Lower leg skin (tissue), 3 donors: Measurements from ENCODE around the gene AHNAK2.

Source experiments
- POLR2A ChIP-seq, 2 donors: fragments of 450-650 bp; IDR thresholded peaks; one replicate each; pipeline ENCODE4 v1.6.1; 2016 to 2017; ENCODE audit warnings: antibody characterized with exemption in 2 of 2, mild to moderate bottlenecking in 1 of 2, moderate library complexity in 1 of 2
- TF ChIP-seq, protein P1 (sequence below), 3 donors: fragments of 450-650 bp; IDR thresholded peaks; one replicate each; pipeline ENCODE4 v1.5.1; 2016; ENCODE audit warnings: antibody characterized with exemption in 3 of 3, mild to moderate bottlenecking in 3 of 3, moderate library complexity in 2 of 3

DNA sequence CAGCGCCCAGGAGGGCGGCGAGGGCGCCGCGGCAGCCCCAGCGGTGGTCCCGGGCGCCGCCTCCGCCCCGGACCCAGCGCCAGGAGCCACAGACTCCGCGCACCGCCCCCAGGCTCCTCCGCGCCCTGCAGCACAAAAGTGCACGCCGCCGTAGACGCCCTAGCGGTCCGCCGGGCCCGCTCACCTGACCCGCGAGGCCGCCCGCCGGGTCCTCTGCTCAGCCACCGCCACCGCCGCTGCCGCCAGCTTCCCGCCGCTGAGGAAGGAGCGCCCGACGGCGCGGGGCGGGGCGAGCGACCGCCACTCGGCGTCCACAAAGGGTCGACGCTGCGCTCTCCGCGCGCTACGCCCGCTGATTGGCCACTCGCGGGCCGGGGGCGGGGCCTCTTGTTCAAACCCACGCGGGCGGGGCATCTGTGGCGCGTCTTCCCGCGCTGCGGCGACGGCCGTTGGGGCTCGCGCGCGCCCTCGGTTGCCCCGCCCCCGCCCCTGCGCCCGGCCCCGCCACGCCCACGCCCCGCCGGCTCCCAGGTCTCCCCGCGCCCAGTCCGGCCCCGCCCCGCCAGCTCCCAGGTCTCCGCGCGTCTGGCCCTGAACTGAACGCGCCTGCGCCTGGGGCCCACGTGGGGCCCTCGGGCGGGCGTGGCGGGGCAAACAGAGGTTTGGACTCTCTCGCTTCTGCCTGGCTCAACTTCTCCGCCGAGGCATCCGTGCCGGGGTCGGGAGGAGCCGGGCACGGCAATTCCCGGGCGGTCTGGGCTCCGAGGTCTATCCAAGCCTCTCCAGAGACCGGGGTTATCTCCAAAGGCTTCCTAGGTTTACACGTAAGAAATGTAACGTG lies 42.9 kb upstream of the AHNAK2 start, which contains the start of gene CDCA4:
- peak in 1 of 2 donors; percentile 54 for TF ChIP-seq POLR2A (IDR thresholded peaks at IDR 0.05)
- TF ChIP-seq, protein P1, sequence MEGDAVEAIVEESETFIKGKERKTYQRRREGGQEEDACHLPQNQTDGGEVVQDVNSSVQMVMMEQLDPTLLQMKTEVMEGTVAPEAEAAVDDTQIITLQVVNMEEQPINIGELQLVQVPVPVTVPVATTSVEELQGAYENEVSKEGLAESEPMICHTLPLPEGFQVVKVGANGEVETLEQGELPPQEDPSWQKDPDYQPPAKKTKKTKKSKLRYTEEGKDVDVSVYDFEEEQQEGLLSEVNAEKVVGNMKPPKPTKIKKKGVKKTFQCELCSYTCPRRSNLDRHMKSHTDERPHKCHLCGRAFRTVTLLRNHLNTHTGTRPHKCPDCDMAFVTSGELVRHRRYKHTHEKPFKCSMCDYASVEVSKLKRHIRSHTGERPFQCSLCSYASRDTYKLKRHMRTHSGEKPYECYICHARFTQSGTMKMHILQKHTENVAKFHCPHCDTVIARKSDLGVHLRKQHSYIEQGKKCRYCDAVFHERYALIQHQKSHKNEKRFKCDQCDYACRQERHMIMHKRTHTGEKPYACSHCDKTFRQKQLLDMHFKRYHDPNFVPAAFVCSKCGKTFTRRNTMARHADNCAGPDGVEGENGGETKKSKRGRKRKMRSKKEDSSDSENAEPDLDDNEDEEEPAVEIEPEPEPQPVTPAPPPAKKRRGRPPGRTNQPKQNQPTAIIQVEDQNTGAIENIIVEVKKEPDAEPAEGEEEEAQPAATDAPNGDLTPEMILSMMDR (IDR thresholded peaks at IDR 0.05): no peak
